ENCODE data around the gene TTLL7. TPM values are rescaled to one million over a fixed set of nuclear protein-coding genes. Genes with fewer than 3 reads are reported as not detected.

TTLL7 gene
- total RNA-seq, 1 experiment from 2014 or later, result 7.9 TPM

- no peaks in the 10 kb centered on the region for H3K27me3 Mint-ChIP-seq (ENCODE audit: low read depth)
- H3K4me3 Mint-ChIP-seq, result no peak overlapping the region
- TF ChIP-seq GRHL2 (CRISPR knock-in tag; IDR thresholded peaks at IDR 0.05; ENCODE audit: insufficient replicate concordance, severe bottlenecking) (no peak), FOXP1 (CRISPR knock-in tag; IDR thresholded peaks at IDR 0.05; ENCODE audit: borderline replicate concordance) (no peak), NR3C1 (CRISPR knock-in tag; conservative IDR thresholded peaks at IDR 0.05; ENCODE audit: low read depth) (no peak), NFYB (CRISPR knock-in tag; conservative IDR thresholded peaks at IDR 0.05; ENCODE audit: low read depth) (no peak), ZNF416 (CRISPR knock-in tag; IDR thresholded peaks at IDR 0.05) (no peak), NFE2L1 (CRISPR knock-in tag; IDR thresholded peaks at IDR 0.05) (no peak), CREM (CRISPR knock-in tag; IDR thresholded peaks at IDR 0.05) (no peak), IRF2 (CRISPR knock-in tag; IDR thresholded peaks at IDR 0.05; ENCODE audit: borderline replicate concordance, low read depth) (no peak)
- H3K27ac Mint-ChIP-seq, result no peak overlapping the region
- CTCF ChIA-PET, result interaction anchor here (0.5 to 1.2 kb wide), 4 partner anchors 22 to 550 kb away, joined by 3 to 4 read pairs (median 3); no protein-coding TSS in a partner anchor
- H3K4me1 Mint-ChIP-seq, result no peaks in the 10 kb centered on the region
- 0 out of 2 replicates have a peak, but pooled peaks cover 2% of the 10 kb centered on the region for H3K36me3 Mint-ChIP-seq
- H3K9me3 Mint-ChIP-seq, result 0 out of 2 replicates have a peak, but pooled peaks cover 5% of the 10 kb centered on the region
- POLR2A ChIA-PET, result no interaction called here
- DNase-seq (ENCODE audit: low spot score) (peak; percentile 16), ATAC-seq (peak; percentile 71)
These were observed 116.0 kb downstream of the TTLL7 start for GRCh38 chr1:83882906-83883305.

DNA sequence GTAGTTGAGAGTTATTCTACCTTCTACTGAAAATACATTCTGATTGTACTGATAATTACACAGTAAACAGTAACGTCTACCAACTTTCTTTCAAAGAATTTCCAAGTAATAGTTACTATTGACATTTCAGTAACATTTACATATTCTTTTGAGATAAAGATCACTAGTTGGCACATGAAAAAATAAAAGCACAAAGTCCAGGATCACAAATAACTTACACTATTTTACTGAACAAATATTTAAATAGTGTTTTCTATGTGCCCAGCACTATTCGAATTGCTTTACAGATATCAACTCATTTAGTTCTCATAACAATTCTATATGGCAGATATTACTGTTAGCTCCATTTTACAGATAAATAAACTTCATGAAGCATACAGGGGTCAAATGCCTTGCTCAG is 126.4 kb downstream of the TTLL7 start:
- no peaks in the 10 kb centered on the region for H3K27me3 Mint-ChIP-seq (ENCODE audit: low read depth)
- no peaks in the 10 kb centered on the region for H3K9me3 Mint-ChIP-seq
- ChIA-PET POLR2A (no interaction called here), CTCF (interaction anchor here (1.0 kb wide), 1 partner anchor 910 kb away, joined by 4 read pairs; no protein-coding TSS in a partner anchor)
- no peaks in the 10 kb centered on the region for H3K36me3 Mint-ChIP-seq
- no peaks in the 10 kb centered on the region for H3K4me1 Mint-ChIP-seq
- DNase-seq (ENCODE audit: low spot score) (no peak), ATAC-seq (no peak)
- TF ChIP-seq USF1 (CRISPR knock-in tag; IDR thresholded peaks at IDR 0.05), result no peak
- no peak for TF ChIP-seq CREB1 (CRISPR knock-in tag; IDR thresholded peaks at IDR 0.05)
- no peak for TF ChIP-seq ZNF219 (CRISPR knock-in tag; IDR thresholded peaks at IDR 0.05; ENCODE audit: borderline replicate concordance)
- no peak for TF ChIP-seq CBFB (CRISPR knock-in tag; IDR thresholded peaks at IDR 0.05; ENCODE audit: low read depth)
- no peak for TF ChIP-seq ZNF396 (CRISPR knock-in tag; IDR thresholded peaks at IDR 0.05; ENCODE audit: borderline replicate concordance)
- TF ChIP-seq ZMAT4 (CRISPR knock-in tag; IDR thresholded peaks at IDR 0.05), result no peak
- TF ChIP-seq USF2 (CRISPR knock-in tag; IDR thresholded peaks at IDR 0.05), result no peak
- TF ChIP-seq ELF4 (CRISPR knock-in tag; IDR thresholded peaks at IDR 0.05; ENCODE audit: low read depth), result no peak
- no peak for TF ChIP-seq ATF2 (CRISPR knock-in tag; IDR thresholded peaks at IDR 0.05; ENCODE audit: borderline replicate concordance, low read depth)
- no peak for TF ChIP-seq ZBTB43 (CRISPR knock-in tag; IDR thresholded peaks at IDR 0.05)
- no peak for TF ChIP-seq KAT7 (CRISPR knock-in tag; IDR thresholded peaks at IDR 0.05; ENCODE audit: borderline replicate concordance)
- TF ChIP-seq ESRRA (CRISPR knock-in tag; IDR thresholded peaks at IDR 0.05; ENCODE audit: borderline replicate concordance), result no peak
- TF ChIP-seq, protein P1, sequence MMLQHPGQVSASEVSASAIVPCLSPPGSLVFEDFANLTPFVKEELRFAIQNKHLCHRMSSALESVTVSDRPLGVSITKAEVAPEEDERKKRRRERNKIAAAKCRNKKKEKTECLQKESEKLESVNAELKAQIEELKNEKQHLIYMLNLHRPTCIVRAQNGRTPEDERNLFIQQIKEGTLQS (CRISPR knock-in tag; conservative IDR thresholded peaks at IDR 0.05), result no peak
- TF ChIP-seq SMAD3 (CRISPR knock-in tag; IDR thresholded peaks at IDR 0.05; ENCODE audit: borderline replicate concordance), result no peak
- TF ChIP-seq ZNF121 (CRISPR knock-in tag; IDR thresholded peaks at IDR 0.05), result no peak
- TF ChIP-seq, protein P2, sequence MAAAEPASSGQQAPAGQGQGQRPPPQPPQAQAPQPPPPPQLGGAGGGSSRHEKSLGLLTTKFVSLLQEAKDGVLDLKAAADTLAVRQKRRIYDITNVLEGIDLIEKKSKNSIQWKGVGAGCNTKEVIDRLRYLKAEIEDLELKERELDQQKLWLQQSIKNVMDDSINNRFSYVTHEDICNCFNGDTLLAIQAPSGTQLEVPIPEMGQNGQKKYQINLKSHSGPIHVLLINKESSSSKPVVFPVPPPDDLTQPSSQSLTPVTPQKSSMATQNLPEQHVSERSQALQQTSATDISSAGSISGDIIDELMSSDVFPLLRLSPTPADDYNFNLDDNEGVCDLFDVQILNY (CRISPR knock-in tag; IDR thresholded peaks at IDR 0.05), result no peak
- TF ChIP-seq TP53 (CRISPR knock-in tag; IDR thresholded peaks at IDR 0.05), result no peak
- no peak for TF ChIP-seq GRHL2 (CRISPR knock-in tag; IDR thresholded peaks at IDR 0.05; ENCODE audit: insufficient replicate concordance, severe bottlenecking)
- no peak for TF ChIP-seq NR2C2 (CRISPR knock-in tag; IDR thresholded peaks at IDR 0.05)
- no peak overlapping the region for H3K27ac Mint-ChIP-seq
- no peak overlapping the region for H3K4me3 Mint-ChIP-seq

Data from WTC11 (cell line).